ENCODE data around the gene BMPR1B.
A peak's percentile ranks its signal among the peaks of the same experiment; 100 is the strongest.
"Not testable (repeated sequence)": the region's sequence is repeated elsewhere in the genome, so short reads cannot be mapped to it uniquely, and the experiment has no call there.

BMPR1B gene

DNA sequence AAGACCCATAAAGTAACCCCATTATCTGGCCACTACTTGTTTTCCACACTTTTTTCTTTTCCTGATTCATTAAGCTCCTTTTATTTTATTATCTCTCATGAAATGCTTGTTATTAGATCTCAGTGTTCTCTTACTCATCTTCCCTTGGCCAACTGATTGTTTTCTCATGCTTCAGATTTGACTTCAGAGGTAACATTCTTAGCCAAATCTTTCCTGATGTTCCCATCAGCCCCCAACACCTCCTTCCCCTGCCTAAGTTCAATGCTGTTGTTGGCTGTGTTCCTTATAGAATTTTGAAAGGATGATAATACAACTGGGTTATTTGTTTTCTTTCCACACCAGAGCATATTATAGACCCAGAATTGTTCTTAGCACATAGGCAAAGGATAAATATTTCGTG, 75.6 kb downstream of the BMPR1B start:
- DNase-seq (ENCODE audit: low spot score) = no peak

DNA sequence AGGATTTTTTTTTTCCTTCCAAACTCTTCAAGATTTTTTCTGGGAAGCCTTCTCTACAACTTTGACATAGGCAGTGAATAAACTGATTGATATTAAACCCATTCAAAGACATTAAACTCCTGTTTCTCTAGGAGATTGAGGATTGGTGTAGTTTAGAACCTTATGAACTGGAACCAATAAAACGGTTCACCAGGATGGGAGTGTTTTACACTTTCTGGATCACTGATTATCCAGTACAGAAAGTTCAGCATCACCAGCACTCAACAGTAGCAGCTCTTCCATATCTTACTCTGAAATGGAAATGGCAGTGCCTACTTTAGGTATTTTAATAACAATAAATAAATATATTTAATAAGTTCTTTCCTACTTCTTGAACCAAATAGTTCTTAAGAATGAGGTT, 76.7 kb downstream of the BMPR1B start:
- no peak for DNase-seq (ENCODE audit: low spot score)

DNA sequence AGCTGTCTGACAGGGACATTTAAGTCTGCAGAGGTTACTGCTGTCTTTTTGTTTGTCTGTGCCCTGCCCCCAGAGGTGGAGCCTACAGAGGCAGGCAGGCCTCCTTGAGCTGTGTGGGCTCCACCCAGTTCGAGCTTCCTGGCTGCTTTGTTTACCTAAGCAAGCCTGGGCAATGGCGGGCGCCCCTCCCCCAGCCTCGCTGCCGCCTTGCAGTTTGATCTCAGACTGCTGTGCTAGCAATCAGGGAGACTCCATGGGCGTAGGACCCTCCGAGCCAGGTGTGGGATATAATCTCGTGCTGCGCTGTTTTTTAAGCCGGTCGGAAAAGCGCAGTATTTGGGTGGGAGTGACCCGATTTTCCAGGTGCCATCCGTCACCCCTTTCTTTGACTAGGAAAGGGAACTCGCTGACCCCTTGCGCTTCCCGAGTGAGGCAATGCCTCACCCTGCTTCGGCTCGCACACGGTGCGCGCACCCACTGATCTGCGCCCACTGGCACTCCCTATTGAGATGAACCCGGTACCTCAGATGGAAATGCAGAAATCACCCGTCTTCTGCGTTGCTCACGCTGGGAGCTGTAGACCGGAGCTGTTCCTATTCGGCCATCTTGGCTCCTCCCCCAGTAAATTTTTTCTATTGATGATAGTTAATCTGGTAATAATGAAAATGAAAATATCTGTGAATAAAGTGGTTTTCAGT, 83.6 kb downstream of the BMPR1B start:
- not testable (repeated sequence) for DNase-seq (ENCODE audit: low spot score)

DNA sequence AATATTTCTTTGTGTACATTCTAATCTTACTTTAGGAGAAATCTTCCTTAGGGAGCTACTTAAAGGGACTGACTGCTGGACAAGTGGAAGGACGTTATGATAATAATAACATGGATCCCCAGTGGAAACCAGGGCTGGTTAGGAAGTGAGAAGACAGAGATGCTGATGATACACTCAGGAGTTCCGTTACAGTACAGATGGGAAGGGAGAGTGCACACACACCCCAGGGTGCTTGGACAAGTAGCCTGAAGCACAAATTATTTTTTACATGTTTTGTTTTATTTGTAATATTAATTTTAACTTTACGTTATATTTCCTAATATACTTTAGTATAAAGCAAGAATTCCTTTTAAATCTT, 84.1 kb downstream of the BMPR1B start:
- no peak for DNase-seq (ENCODE audit: low spot score)

DNA sequence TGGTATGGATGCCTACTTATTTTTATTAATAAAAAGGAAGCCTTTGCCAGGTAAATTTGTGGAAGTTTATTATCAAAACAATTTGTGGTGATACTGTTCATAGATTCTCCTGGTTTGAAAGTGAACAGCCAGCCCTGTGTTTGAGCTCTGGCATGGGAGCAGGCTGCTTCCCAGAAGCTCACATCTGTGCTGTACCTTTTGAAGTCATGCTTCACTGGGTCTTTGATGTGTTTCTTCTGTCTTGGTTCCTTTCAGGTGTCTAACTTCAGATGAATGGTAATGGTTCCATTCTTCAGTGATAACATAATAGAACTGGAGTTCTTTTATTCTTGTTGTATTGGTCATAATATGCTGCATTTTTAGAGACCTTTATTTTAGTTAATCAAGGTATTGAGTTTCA, 85.5 kb downstream of the BMPR1B start:
- DNase-seq (ENCODE audit: low spot score) = no peak

DNA sequence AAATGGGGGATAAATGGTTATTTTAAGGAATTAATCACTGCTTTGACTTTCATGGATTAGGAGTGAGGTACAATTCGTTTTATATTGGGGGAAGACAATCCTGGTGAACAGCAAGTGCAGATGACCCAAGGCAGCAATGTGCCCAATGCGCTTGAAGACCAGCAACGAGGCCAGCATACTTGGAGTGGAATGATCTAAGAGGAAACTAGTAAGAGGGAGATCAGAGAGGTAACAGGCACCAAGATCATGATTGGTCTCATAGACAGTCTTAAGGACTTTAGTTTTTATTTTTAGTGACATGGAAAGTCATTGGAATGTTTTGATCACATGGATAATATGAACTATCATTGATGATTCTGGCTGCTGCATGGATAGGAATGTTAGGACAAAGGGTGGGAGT, 90.6 kb downstream of the BMPR1B start:
- no peak for DNase-seq (ENCODE audit: low spot score)

DNA sequence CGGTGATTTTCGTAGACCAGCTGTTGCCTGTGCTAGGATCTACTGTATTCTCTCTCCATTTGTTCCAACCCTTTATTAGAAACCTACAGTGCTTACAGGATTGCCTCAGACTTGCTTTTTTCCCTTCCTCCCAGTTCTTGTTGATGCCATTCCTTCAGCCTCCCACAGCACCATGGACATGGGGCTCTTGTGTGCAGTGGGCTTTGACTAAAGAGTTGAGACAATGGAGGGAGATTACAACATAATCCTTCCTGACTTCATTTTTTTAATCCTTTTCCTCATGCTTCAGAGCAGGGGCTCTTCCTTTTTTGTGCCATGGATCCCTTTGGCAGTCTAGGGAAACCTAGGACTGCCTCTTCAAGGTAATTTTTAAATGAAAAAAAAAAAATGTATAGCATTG, 92.1 kb downstream of the BMPR1B start:
- no peak for DNase-seq (ENCODE audit: low spot score)

DNA sequence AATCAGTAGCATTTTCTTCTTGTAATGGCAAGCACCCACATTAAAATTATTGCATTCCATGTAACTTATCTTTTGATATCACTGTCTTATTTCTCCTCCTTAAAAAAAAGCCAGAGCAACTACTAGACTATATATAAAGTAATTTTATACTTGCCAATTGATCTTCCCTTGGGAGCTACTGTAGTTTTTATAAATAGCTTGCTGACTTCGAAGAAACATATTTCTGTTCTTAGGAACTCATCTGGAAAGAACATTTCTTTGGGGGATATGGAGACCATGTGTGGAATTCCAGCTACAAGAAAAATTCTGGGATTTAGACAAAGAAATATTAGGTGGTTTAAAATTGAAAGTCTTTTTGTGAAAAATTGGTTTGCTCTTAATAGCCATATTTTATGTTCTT, 94.9 kb downstream of the BMPR1B start:
- DNase-seq (ENCODE audit: low spot score) = no peak

DNA sequence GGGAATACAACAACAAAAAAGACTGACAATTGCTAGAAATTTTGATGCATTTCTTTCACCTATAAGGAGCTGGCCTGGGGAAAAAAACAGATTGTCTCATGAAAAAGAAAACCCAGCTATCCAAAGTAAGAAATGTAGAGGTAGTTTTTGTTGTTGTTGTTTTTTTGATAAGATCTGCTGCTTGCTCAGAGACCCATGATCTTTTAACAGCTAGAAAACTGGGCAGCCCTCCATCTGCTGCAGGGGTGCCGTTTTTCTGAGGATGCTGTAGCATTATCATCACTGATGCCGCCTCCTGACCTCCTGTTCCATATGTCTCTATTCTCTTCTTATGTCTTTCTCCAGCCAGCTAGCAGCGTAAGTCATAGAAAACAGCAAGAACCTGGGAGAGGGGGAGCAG, 98.3 kb downstream of the BMPR1B start:
- DNase-seq (ENCODE audit: low spot score) = no peak

DNA sequence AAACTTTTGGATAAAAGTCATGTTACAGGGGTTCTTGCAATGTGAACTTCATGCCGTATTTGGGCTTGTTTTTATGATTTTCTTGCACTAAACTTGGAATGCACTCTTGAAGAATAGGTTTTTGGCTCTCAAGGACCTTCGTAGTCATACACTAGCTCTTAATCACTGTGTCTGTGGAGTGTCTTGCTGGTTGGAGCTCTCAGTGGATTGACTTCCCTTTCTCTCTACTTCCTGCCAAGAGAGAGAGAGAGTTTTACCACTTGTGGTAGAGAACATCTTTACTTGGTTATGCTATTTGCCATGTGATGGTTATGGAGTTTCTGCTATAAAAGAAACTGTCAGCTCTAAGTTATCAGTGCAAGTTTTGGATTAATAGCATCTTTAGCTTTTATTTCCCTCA, 112.4 kb downstream of the BMPR1B start:
- no peak for DNase-seq (ENCODE audit: low spot score)

DNA sequence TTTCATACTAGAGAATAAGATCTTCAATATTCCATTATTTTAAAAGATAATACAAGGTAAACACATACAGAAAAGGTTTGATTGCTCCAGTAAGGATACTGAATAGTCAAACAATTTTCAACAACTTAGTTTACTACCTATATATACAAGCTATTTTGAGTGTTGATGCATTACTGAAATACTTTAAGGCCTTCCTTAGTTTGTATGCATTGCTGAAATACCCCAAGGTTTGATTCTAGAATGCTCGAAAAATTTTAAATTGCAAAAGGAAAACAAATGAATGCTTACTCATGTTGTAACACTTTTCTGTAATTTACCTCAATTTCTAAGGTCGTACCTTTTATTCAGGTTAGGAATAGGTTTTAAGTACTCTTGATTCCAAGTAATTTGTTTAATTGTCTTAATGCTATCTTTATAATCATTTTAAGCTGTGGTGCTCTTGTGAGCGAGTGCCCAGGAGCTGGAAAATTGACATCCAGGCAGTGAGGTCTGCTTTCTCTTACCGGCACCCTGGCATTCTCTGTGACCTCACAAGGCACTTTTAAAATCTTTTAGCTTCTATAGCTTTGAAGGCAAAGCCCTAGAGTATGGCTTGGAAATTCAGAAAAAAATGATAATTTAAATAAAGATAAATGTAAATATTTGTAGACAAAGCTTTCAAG, 114.0 kb downstream of the BMPR1B start:
- DNase-seq (ENCODE audit: low spot score) = peak; percentile 43

DNA sequence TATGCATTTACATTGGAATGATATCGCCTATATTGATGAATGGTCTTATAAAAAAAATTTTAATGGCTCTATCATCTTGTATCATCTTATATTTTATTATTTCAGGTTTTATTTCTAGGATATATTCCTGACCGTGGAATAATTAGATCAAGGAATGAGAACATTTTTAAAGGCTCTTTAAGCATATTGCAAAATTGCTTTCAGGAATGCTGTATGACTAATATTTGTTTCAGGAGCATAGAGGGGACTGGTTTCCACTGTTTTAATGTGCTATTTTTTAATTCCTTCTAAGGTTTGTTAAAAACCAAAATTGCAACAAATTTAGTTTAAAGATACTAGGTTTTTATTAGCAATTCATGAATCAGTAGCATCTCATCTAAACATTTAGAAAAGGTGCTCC, 120.2 kb downstream of the BMPR1B start:
- no peak for DNase-seq (ENCODE audit: low spot score)

DNA sequence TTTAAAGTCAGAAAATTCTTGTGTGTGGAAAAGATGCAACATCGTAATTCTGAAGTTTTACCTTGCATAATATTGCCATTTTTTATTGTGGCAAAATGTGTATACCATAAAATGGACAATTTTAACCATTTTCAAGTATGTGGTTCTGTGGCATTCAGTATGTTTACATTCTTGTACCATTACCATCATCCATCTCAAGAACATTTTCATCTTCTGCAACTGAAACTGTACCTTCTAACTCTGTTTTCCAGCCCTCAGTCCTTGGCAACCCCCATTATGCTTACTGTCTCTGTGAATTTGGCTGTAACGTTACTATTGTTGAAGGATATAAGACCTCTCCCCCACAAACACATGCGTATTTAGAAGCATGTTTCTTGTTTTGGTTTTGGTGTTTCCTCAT, 123.2 kb downstream of the BMPR1B start:
- DNase-seq (ENCODE audit: low spot score) = no peak

DNA sequence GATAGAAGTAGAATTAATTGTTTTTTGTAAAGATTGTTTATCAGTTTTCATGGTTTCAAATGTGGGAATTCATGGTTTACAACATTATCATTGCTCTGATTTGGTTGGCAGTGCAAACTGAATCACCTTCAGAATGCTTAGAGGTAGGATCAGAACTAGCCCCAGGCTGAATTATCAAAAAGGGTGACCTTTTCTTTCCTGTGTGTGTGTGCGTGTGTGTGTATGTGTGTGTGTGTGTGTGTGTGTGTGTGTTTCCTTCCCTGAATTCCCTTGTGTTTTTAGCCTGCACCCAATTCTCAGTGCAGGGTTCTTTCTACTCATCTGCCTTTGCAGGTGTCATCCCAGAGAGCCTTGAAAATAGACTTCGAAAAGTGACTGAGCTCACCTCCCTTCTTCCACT, 125.0 kb downstream of the BMPR1B start:
- no peak for DNase-seq (ENCODE audit: low spot score)

DNA sequence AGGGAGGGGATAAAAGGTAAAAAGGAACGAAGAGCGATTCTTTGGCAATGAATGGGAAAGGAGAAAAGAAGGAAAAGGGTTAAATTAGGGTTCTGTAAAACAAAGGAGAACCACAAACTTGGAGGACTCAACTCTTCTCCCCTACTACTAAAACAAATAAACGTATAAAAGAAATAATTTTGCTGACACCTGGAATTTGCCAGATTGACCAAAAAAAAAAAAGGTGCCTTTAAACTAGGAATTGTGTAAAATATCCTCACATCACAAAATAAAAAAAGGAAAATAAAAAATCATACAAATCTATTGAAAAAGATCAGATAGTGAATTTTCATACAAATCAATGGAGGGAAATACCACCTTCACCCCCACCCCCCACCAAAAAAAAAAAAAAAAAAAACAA, 129.3 kb downstream of the BMPR1B start:
- no peak for DNase-seq (ENCODE audit: low spot score)

DNA sequence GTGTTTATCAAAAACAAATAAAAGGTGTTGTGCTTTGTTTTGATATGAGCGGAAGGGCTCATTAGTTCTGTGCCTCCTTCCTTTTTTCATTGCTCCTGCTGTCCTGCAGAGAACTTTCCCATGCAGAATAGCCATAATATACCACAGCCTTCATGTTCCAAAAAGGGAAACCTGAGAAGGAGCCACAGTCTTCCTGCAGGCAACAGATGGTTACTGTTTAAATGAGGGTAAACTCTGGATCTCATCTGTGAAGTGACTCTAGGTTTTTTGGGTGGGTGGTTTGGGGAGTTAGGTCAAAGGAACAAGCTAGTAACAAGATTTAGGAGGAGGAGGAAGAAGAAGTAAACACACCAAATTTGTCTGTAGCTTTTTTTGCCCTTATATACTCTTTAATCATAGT, 131.8 kb downstream of the BMPR1B start:
- DNase-seq (ENCODE audit: low spot score) = no peak

DNA sequence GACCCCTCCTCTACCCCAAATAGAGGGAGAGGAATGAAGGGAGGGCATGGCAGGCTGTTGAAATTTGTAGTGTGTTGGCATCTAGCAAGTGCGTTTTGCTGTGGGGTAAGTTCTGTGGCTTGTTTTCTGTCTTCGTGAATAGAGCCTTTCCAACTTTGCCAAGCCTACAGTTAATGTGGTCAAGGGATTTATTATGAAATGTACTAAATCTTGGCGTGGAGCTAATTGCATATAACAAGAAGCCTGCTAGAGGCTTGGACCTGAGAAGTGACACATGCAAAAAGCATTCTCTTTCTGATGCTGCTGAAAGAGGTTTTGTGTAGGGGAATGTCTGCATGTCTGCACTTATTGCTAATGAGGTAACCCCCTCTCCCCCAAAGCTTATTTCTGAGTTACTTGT, 132.2 kb downstream of the BMPR1B start:
- DNase-seq (ENCODE audit: low spot score) = no peak

DNA sequence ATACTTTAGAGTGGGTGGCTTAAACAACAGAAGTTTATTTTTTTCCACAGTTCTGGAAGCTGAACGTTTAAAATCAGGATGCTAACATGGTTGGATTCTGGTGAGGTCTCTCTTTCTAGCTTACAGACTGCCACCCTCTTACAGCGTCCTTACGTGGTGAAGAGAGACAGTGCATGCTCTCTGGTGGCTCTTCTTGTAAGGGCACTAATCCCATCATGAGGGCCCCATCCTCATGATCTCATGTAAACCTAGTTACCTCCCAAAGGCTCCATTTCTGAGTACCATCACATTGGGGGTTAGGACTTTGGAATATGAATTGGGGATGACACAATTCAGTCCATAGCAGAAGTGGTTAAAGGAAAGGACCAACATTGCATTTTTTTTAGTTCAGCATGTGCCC, 132.8 kb downstream of the BMPR1B start:
- DNase-seq (ENCODE audit: low spot score) = no peak

DNA sequence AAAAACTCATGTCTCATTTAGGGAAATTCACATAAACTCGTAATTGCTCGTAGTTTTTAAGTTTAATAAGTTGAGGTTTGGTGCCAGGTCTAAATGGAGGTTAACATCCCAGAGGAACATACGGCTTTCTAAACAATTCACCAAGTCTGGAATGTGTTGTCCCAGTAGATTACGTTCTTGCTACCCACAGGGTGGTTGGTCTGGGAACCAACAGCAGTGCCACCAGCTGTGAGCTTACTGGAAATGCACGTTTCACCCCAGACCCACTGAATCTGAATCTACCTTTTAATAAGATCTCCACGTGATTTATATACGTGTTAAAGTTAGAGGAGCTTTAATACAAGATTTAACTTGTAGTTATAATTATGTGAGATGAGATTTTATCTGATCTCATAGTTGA, 134.3 kb downstream of the BMPR1B start:
- no peak for DNase-seq (ENCODE audit: low spot score)

DNA sequence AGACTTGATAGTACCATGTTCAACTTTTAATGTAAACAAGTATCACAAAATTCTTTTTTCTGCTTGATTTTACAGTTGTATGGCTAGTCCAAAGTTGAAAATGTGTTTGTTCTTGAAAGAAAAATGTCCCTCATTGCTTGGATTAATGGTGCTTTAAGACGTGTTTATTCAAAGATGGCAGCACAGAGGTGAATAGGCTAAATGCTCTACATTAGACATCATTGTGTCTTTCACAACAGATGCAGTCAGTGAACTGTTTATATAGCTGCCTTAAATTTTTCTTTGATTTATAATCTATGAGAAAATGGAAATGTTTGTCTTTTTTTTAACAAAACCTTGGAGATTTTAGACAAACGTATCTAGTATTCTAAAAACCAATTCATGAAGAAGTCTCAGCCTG, 137.3 kb downstream of the BMPR1B start:
- no peak for DNase-seq (ENCODE audit: low spot score)

DNA sequence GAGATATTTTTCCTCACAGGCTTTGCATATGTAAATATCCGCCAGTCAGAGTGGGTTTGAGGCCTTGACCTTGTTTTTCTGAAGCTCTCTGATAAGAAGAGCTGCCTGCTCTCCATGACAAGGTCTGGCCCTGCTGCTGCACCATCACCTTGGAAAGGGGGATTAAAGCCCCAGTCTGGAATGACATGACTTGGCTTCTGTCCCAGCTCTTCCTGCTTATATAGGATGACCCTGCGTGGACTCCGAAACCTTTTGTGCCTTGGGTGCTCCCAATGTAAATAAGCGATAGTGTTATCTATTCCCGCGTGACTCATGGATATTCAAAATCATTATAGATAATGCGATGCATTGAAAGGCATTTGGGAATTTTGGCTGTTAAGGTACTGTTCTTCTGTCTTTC, 139.3 kb downstream of the BMPR1B start:
- no peak for DNase-seq (ENCODE audit: low spot score)

DNA sequence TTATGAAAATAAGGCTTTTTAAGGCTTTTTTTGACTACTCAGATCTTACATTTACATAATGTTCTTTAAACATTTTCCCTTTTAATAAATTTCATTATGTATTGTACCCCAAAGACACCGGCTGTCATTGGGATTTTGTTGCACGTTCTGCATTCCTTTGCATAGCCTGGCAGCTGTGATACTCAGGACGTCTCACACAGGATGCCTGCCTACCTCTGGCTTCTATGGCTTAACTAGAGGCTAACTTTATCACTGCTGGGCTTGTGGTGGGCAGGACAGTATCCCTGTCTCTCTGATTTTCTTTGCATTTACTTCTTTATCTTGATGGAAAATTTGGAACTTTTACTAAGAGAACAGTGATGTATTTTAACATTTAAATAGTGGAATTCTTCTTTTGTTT, 147.8 kb downstream of the BMPR1B start:
- no peak for DNase-seq (ENCODE audit: low spot score)

DNA sequence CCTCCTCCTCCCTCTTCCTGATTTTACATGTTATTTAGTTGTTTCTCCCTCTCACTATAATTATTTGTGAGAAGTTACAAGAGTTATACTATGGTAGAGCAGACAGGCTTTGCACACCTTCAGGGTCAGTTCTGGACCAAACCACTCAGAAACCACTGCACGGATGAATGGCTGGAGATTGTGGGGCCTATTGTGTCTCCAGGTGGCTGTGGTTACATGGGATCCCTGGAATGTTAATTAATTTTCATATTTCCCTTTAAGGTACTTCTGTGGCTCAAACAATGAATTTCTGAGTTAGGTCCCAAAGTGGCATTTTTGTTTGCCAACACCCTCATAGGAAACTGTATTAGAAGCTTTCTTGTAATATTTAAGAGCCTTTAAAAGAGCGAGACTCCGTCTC, 151.9 kb downstream of the BMPR1B start:
- no peak for DNase-seq (ENCODE audit: low spot score)

DNA sequence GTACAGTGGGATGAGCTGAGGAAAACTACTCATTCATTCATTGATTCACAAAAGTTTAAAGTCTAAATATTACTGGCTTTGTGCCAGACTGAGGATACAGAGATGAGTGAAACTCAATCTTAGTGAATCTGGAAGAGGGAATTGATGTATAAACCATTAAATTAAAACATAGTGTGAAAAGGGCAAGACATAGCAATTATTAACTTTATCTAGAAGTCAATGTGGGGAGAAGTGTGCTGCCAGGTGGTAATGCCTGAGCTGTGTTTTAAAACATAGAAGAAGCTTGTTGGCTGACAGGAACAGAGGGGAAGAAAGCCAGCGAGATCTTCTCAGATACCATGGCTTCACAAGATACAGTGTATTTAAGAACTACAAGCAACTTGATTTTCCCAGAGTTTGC, 153.4 kb downstream of the BMPR1B start:
- DNase-seq (ENCODE audit: low spot score) = no peak

All from SK-N-DZ (cell line).